ENCODE measurements around the gene TBC1D32.

Gene TBC1D32

DNA sequence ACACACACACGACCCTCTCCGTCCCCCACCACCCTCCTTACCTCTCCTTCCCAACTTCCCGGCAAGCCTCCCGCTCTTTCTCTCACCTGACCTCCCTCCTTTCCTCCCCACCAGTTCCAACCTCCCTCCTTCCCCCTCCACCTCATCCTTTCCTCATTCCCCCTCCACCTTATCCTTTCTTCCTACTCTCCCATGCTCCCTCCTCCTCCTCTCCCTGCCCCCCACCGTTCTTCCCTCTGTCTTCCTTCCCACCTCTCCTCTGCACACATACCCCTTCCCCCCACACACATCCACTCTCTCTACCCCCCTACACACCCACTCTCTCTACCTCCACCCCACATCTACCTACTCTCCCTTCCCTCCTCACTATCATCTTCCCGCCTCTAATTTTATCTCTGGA lies 144.2 kb downstream of the TBC1D32 start:
- no peak for TF ChIP-seq EZH2phosphoT487 (IDR thresholded peaks at IDR 0.05; ENCODE audit: borderline replicate concordance)
- TF ChIP-seq, protein P1, sequence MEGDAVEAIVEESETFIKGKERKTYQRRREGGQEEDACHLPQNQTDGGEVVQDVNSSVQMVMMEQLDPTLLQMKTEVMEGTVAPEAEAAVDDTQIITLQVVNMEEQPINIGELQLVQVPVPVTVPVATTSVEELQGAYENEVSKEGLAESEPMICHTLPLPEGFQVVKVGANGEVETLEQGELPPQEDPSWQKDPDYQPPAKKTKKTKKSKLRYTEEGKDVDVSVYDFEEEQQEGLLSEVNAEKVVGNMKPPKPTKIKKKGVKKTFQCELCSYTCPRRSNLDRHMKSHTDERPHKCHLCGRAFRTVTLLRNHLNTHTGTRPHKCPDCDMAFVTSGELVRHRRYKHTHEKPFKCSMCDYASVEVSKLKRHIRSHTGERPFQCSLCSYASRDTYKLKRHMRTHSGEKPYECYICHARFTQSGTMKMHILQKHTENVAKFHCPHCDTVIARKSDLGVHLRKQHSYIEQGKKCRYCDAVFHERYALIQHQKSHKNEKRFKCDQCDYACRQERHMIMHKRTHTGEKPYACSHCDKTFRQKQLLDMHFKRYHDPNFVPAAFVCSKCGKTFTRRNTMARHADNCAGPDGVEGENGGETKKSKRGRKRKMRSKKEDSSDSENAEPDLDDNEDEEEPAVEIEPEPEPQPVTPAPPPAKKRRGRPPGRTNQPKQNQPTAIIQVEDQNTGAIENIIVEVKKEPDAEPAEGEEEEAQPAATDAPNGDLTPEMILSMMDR (conservative IDR thresholded peaks at IDR 0.05; ENCODE audit: low read length) = no peak
- H3K9me3 ChIP-seq (ENCODE audit: insufficient read depth, low read depth, low read length) = no peaks in the 10 kb centered on the region

DNA sequence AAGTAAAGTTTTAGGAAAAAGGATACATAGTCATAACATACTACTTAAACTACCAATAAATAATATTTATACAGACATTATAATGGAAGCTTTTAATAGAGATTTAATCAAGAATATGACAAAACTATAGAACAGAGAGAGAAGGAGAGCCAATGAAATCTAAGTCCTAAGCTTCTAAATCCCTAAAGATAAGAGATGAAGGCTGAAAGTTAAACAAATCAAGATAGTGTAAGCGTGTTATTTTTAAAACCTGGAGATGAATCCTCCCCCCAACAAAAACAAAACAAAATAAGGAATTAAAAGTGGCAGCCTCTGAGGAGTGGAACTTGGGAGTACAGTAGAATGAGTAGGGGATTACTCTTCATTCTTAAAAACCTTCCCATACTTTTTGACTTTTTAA lies 145.9 kb downstream of the TBC1D32 start:
- Histone ChIP-seq H3K4me3 (ENCODE audit: low read length, poor library complexity, severe bottlenecking) (no peak overlapping the region), H3K9me2 (replicated peaks; ENCODE audit: low read depth, low read length) (no peaks in the 10 kb centered on the region), H3K27me3 (ENCODE audit: insufficient read depth, low read length, poor library complexity, severe bottlenecking) (no peaks in the 10 kb centered on the region), H3K4me2 (ENCODE audit: low read depth, low read length, poor library complexity, severe bottlenecking) (no peak overlapping the region), H2AFZ (ENCODE audit: low read length) (no peak overlapping the region), H3K36me3 (ENCODE audit: insufficient read depth, low read length) (no peaks in the 10 kb centered on the region), H3K4me1 (ENCODE audit: insufficient read depth, low read length, poor library complexity, severe bottlenecking) (no peaks in the 10 kb centered on the region), H3K79me2 (ENCODE audit: insufficient read depth, low read length) (no peaks in the 10 kb centered on the region), H3K9ac (ENCODE audit: low read depth, low read length, poor library complexity, severe bottlenecking) (no peak overlapping the region), H3F3A (ENCODE audit: low read depth) (no peaks in the 10 kb centered on the region), H4K20me1 (ENCODE audit: insufficient read depth, low read length, poor library complexity, severe bottlenecking) (no peaks in the 10 kb centered on the region), H3K9me3 (ENCODE audit: insufficient read depth, low read depth, low read length) (no peaks in the 10 kb centered on the region)
- TF ChIP-seq EZH2phosphoT487 (IDR thresholded peaks at IDR 0.05; ENCODE audit: borderline replicate concordance) = no peak
- TF ChIP-seq, protein P1 (conservative IDR thresholded peaks at IDR 0.05; ENCODE audit: low read length) = no peak

More for the DNA sequence above, 144.2 kb downstream of the TBC1D32 start:
- no peaks in the 10 kb centered on the region for H3F3A ChIP-seq (ENCODE audit: low read depth)
- H3K79me2 ChIP-seq (ENCODE audit: insufficient read depth, low read length) = no peaks in the 10 kb centered on the region
- H2AFZ ChIP-seq (ENCODE audit: low read length) = no peak overlapping the region
- H3K27me3 ChIP-seq (ENCODE audit: insufficient read depth, low read length, poor library complexity, severe bottlenecking) = no peaks in the 10 kb centered on the region
- no peaks in the 10 kb centered on the region for H3K9me2 ChIP-seq (replicated peaks; ENCODE audit: low read depth, low read length)
- H4K20me1 ChIP-seq (ENCODE audit: insufficient read depth, low read length, poor library complexity, severe bottlenecking) = no peaks in the 10 kb centered on the region
- no peak overlapping the region for H3K4me2 ChIP-seq (ENCODE audit: low read depth, low read length, poor library complexity, severe bottlenecking)
- H3K36me3 ChIP-seq (ENCODE audit: insufficient read depth, low read length) = no peaks in the 10 kb centered on the region
- H3K9ac ChIP-seq (ENCODE audit: low read depth, low read length, poor library complexity, severe bottlenecking) = no peak overlapping the region
- no peak overlapping the region for H3K4me3 ChIP-seq (ENCODE audit: low read length, poor library complexity, severe bottlenecking)
- no peaks in the 10 kb centered on the region for H3K4me1 ChIP-seq (ENCODE audit: insufficient read depth, low read length, poor library complexity, severe bottlenecking)

DNA sequence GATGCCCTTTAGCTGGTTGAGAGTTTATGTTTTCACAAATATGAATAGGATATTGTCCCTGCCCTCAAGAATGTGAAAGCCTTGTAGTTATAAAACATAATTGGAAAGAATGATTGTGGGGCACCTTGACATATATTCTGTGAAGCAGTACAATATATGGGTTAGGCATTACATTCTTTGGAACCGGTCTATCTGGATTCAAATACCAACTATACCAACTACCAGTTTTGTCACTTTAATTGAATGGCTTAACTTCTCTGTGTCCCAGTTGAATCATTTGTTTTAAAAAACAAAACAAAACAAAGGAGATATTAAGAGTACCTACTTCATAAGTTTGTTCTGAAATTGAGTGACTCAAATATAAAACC lies 146.5 kb downstream of the TBC1D32 start:
- H3K9me2 ChIP-seq (replicated peaks; ENCODE audit: low read depth, low read length) = no peaks in the 10 kb centered on the region
- no peak overlapping the region for H2AFZ ChIP-seq (ENCODE audit: low read length)
- no peaks in the 10 kb centered on the region for H3K27me3 ChIP-seq (ENCODE audit: insufficient read depth, low read length, poor library complexity, severe bottlenecking)
- H3K4me2 ChIP-seq (ENCODE audit: low read depth, low read length, poor library complexity, severe bottlenecking) = no peak overlapping the region
- H3K36me3 ChIP-seq (ENCODE audit: insufficient read depth, low read length) = no peaks in the 10 kb centered on the region
- H4K20me1 ChIP-seq (ENCODE audit: insufficient read depth, low read length, poor library complexity, severe bottlenecking) = no peaks in the 10 kb centered on the region
- no peaks in the 10 kb centered on the region for H3K4me1 ChIP-seq (ENCODE audit: insufficient read depth, low read length, poor library complexity, severe bottlenecking)
- TF ChIP-seq, protein P1 (conservative IDR thresholded peaks at IDR 0.05; ENCODE audit: low read length) = no peak
- no peak for TF ChIP-seq EZH2phosphoT487 (IDR thresholded peaks at IDR 0.05; ENCODE audit: borderline replicate concordance)
- no peak overlapping the region for H3K4me3 ChIP-seq (ENCODE audit: low read length, poor library complexity, severe bottlenecking)
- H3F3A ChIP-seq (ENCODE audit: low read depth) = no peaks in the 10 kb centered on the region
- no peak overlapping the region for H3K9ac ChIP-seq (ENCODE audit: low read depth, low read length, poor library complexity, severe bottlenecking)
- no peaks in the 10 kb centered on the region for H3K79me2 ChIP-seq (ENCODE audit: insufficient read depth, low read length)
- H3K9me3 ChIP-seq (ENCODE audit: insufficient read depth, low read depth, low read length) = no peaks in the 10 kb centered on the region

Data from Loucy (cell line).